ENCODE data around the gene ACAP2. TPM values are rescaled to one million over a fixed set of nuclear protein-coding genes. Genes with fewer than 3 reads are reported as not detected.
"Not testable (repeated sequence)": the region's sequence is repeated elsewhere in the genome, so short reads cannot be mapped to it uniquely, and the experiment has no call there.

ACAP2 gene
- total RNA-seq, 4 donors from 2014 or later, result 53.5 to 69.8 (median 62.5) TPM

GRCh38 chr3:195372220-195372619, 70.6 kb downstream of the ACAP2 start:
- H3K36me3 ChIP-seq, result peaks cover 0 to 39% (median 0%) of the 10 kb centered on the region in 3 donors
- no peak overlapping the region for H3K27ac ChIP-seq
- H3K27me3 ChIP-seq, result no peaks in the 10 kb centered on the region
- no peak overlapping the region for H3K4me3 ChIP-seq
- no peak for TF ChIP-seq CTCF (IDR thresholded peaks at IDR 0.05)
- no peak for TF ChIP-seq POLR2A (IDR thresholded peaks at IDR 0.05)
- TF ChIP-seq EP300 (IDR thresholded peaks at IDR 0.05), result no peak
- no peaks in the 10 kb centered on the region for H3K9me3 ChIP-seq
- 95 to 96% methylated on average over 7 of the region's 7 CpGs for WGBS, 2 donors
- H3K4me1 ChIP-seq, result no peaks in the 10 kb centered on the region
- no peak for DNase-seq (ENCODE audit: low spot score in 2 of 2)

GRCh38 chr3:195366200-195366925, 76.5 kb downstream of the ACAP2 start:
- no peaks in the 10 kb centered on the region for H3K4me1 ChIP-seq
- no peak for DNase-seq (ENCODE audit: low spot score in 2 of 2)
- 89 to 90% methylated on average over 5 of the region's 5 CpGs for WGBS, 2 donors

GRCh38 chr3:195365371-195365770, 77.4 kb downstream of the ACAP2 start:
- 80 to 92% methylated on average over 2 of the region's 2 CpGs for WGBS, 2 donors
- no peaks in the 10 kb centered on the region for H3K27me3 ChIP-seq
- H3K4me3 ChIP-seq, result no peak overlapping the region
- no peak for DNase-seq (ENCODE audit: low spot score in 2 of 2)
- peaks cover 0 to 5% (median 2%) of the 10 kb centered on the region in 4 donors for H3K9me3 ChIP-seq
- peaks cover 0 to 34% (median 0%) of the 10 kb centered on the region in 3 donors for H3K36me3 ChIP-seq
- no peak overlapping the region for H3K27ac ChIP-seq
- no peaks in the 10 kb centered on the region for H3K4me1 ChIP-seq
- no peak for TF ChIP-seq POLR2A (IDR thresholded peaks at IDR 0.05)
- TF ChIP-seq EP300 (IDR thresholded peaks at IDR 0.05), result no peak
- TF ChIP-seq CTCF (IDR thresholded peaks at IDR 0.05), result no peak

More at GRCh38 chr3:195366200-195366925, 76.5 kb downstream of the ACAP2 start:
- TF ChIP-seq POLR2A (IDR thresholded peaks at IDR 0.05), result no peak
- H3K27ac ChIP-seq, result no peak overlapping the region
- no peak overlapping the region for H3K4me3 ChIP-seq
- peaks cover 0 to 38% (median 0%) of the 10 kb centered on the region in 3 donors for H3K36me3 ChIP-seq
- H3K9me3 ChIP-seq, result peaks cover 0 to 5% (median 2%) of the 10 kb centered on the region in 4 donors
- no peaks in the 10 kb centered on the region for H3K27me3 ChIP-seq

- not testable (repeated sequence) for DNase-seq (ENCODE audit: low spot score in 2 of 2); H3K27ac ChIP-seq; H3K9me3 ChIP-seq; H3K4me3 ChIP-seq; H3K27me3 ChIP-seq; H3K36me3 ChIP-seq
- H3K4me1 ChIP-seq, result peaks cover 0 to 18% (median 0%) of the 10 kb centered on the region in 4 donors
- 80 to 92% methylated on average over 2 of the region's 2 CpGs for WGBS, 2 donors
These were observed 85.0 kb downstream of the ACAP2 start for GRCh38 chr3:195357797-195358196.

GRCh38 chr3:195356151-195357086, 86.4 kb downstream of the ACAP2 start:
- 60% methylated on average over 16 of the region's 16 CpGs for WGBS, 2 donors
- Histone ChIP-seq H3K27ac (peak overlapping the region in 1 of 4 donors; percentile 44), H3K9me3 (no peaks in the 10 kb centered on the region), H3K4me3 (no peak overlapping the region), H3K27me3 (no peaks in the 10 kb centered on the region), H3K4me1 (peaks cover 0 to 18% (median 0%) of the 10 kb centered on the region in 4 donors), H3K36me3 (peaks cover 0 to 3% (median 0%) of the 10 kb centered on the region in 3 donors)
- no peak for DNase-seq (ENCODE audit: low spot score in 2 of 2)
- TF ChIP-seq EP300 (IDR thresholded peaks at IDR 0.05) (no peak), POLR2A (IDR thresholded peaks at IDR 0.05) (no peak), CTCF (IDR thresholded peaks at IDR 0.05) (no peak)

- H3K27me3 ChIP-seq, result not testable (repeated sequence)
- 50 to 68% methylated on average over 2 of the region's 2 CpGs for WGBS, 2 donors
These were observed 88.8 kb downstream of the ACAP2 start for GRCh38 chr3:195354009-195354408.

More at GRCh38 chr3:195354009-195354408, 88.8 kb downstream of the ACAP2 start:
- not testable (repeated sequence) for DNase-seq (ENCODE audit: low spot score in 2 of 2); H3K36me3 ChIP-seq; H3K4me3 ChIP-seq; H3K9me3 ChIP-seq; H3K27ac ChIP-seq
- H3K4me1 ChIP-seq, result peaks cover 0 to 18% (median 0%) of the 10 kb centered on the region in 4 donors

Data from tibial nerve (tissue), 4 donors.